Psoas muscle (tissue), 8 donors: ENCODE data around the gene GTF2H4. TPM values are rescaled to one million over a fixed set of nuclear protein-coding genes. Genes with fewer than 3 reads are reported as not detected.

Source experiments
- ATAC-seq, 4 donors: fragments of 200-7000 bp; cut with Tn5 transposase; one replicate each; pipeline ENCODE4 v1.9.1; 2020; ENCODE audit warnings: moderate library complexity in 3 of 4, mild to moderate bottlenecking in 2 of 4
- DNase-seq, 2 donors: peaks; one replicate each; pipeline ENCODE4 v3.0.0-alpha.2; 2020
- H3K27ac ChIP-seq: fragments of 200-600 bp; one replicate; pipeline ENCODE4 v1.8.0; 2022
- H3K27me3 ChIP-seq, 3 donors: fragments of 200-600 bp in 1 of 3; one replicate each; pipeline versions ENCODE4 v1.6.1 to v1.8.0; 2013 to 2022; ENCODE audit warnings: low read length in 2 of 3, mild to moderate bottlenecking in 2 of 3, moderate library complexity in 1 of 3; ENCODE audit not compliant: insufficient read depth in 3 of 3
- H3K36me3 ChIP-seq, 2 donors: fragments of 200-600 bp in 1 of 2; one replicate each; pipeline versions ENCODE4 v1.6.1 to v1.8.0; 2013 to 2022; ENCODE audit warnings: low read depth in 1 of 2, mild to moderate bottlenecking in 1 of 2, moderate library complexity in 1 of 2; ENCODE audit not compliant: insufficient read depth in 1 of 2
- H3K4me1 ChIP-seq: fragments of 200-600 bp; one replicate; pipeline ENCODE4 v1.8.0; 2022
- H3K4me3 ChIP-seq: fragments of 200-600 bp; one replicate; pipeline ENCODE4 v1.8.0; 2022; ENCODE audit warnings: mild to moderate bottlenecking
- H3K9me3 ChIP-seq: fragments of 200-600 bp; one replicate; pipeline ENCODE4 v1.8.0; 2022
- CTCF ChIP-seq: fragments of 200-600 bp; IDR thresholded peaks from one replicate; pipeline ENCODE4 v1.8.0; 2022; ENCODE audit warnings: antibody characterized with exemption
- WGBS, 3 donors: extraction: QIAGEN DNeasy Blood & Tissue Kit; methylation state at CpG; one replicate each; pipeline versions ENCODE4 v1.1.6 to v1.1.7; 2013; 5-methylcytosine and 5-hydroxymethylcytosine counted together
- intact Hi-C, 2 donors: fragments of 100-400 bp; cut with DNase I; formaldehyde crosslinking; loops; one replicate each; pipeline versions ENCODE4 v1.11.0 to v1.14.2; 2022
- polyA plus RNA-seq, 3 donors: library from polyadenylated mRNA; stranded (reverse); fragments of 200-250 nt; gene quantifications; one replicate each; pipeline ENCODE4 v1.2.3, GENCODE V29; 2013
- total RNA-seq, 4 donors: library from RNA; stranded (reverse); fragmentation: NEBNext Ultra II Directional in 2 of 4; extraction: Animal tissue kit (Norgen Biotek cat#: 25700) in 2 of 4; gene quantifications; one replicate each; pipeline versions ENCODE4 v1.2.1 to v1.2.4, GENCODE V29; 2021 to 2023
- donor health status: healthy with polysubstance abuse.
- donor health status: DM: no; HTN: no; CAD: no; lungs with moderate emphysema.
- donor health status: Bipolar disorder and iron deficiency.
- donor health status: healthy.
- donor health status: DM: yes; HTN: yes; CAD: no.
- donor health status: DM: no; HTN: no; CAD: no.
- donor health status: DM: no; HTN: no; CAD: no.
- donor health status: DM: yes; HTN: yes; CAD: no.

The GTF2H4 gene
- total and polyA plus RNA-seq, 7 donors: 13.3 to 30.8 (median 18.9) TPM

- intact Hi-C loops: loop anchor here in 1 of 2 donors (5.0 kb wide), 1 partner anchor 203 kb away; no protein-coding TSS in a partner anchor
- no peak overlapping the region for H3K4me3 ChIP-seq
- 72 to 75% (median 74%) methylated on average over 14 to 16 of the region's 16 CpGs for WGBS, 3 donors
Observed at GRCh38 chr6:30880698-30881252, 27.2 kb upstream of the GTF2H4 start.

GRCh38 chr6:30881392-30882203 lies 26.4 kb upstream of the GTF2H4 start:
- WGBS, 3 donors: 72 to 75% (median 72%) methylated on average over 14 of the region's 14 CpGs
- no peak overlapping the region for H3K4me3 ChIP-seq
- H3K27me3 ChIP-seq: no peaks in the 10 kb centered on the region
- H3K36me3 ChIP-seq: no peaks in the 10 kb centered on the region
- H3K27ac ChIP-seq: peak overlapping the region; percentile 33
- no peak for TF ChIP-seq CTCF
- DNase-seq (no peak), ATAC-seq (no peak)
- no peaks in the 10 kb centered on the region for H3K9me3 ChIP-seq
- peaks cover 43% of the 10 kb centered on the region for H3K4me1 ChIP-seq
- intact Hi-C loops: loop anchor here in 1 of 2 donors (5.0 kb wide), 1 partner anchor 204 kb away; no protein-coding TSS in a partner anchor

More at GRCh38 chr6:30880698-30881252, 27.2 kb upstream of the GTF2H4 start:
- no peak for TF ChIP-seq CTCF
- no peaks in the 10 kb centered on the region for H3K27me3 ChIP-seq
- peaks cover 45% of the 10 kb centered on the region for H3K4me1 ChIP-seq
- ATAC-seq (no peak), DNase-seq (no peak)
- H3K27ac ChIP-seq: peak overlapping the region; percentile 33
- no peaks in the 10 kb centered on the region for H3K9me3 ChIP-seq
- H3K36me3 ChIP-seq: no peaks in the 10 kb centered on the region

DNA sequence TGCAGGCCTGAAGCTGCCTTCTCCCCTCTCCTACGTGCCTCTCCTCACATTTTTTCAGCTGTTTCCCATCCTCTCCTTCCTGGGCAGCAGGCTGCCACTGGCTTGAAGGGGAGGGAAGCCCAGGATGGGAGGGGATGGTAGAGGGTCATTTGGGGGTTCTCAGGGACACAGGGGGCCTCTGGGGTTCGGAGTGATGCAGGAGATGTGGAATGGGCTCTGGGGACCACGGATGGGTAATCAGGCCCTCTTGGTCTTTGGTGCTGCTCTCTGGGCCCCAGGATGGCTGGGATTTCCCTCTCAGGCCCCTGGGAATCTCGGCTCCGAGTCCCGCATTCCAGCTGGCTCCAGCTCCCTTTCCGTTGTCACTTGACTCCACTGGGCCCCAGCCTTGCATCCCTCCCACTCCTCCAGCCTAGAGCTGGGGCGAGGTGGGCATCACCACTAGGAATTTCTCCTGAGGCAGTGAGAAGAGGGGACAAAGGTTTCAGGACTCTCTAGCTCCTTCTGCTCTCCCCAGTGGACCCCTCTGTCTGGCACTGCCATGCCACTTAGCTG lies 25.7 kb upstream of the GTF2H4 start:
- peak overlapping the region; percentile 78 for H3K4me3 ChIP-seq
- no peak for TF ChIP-seq CTCF
- H3K9me3 ChIP-seq: no peaks in the 10 kb centered on the region
- intact Hi-C loops: loop anchor here in 1 of 2 donors (5.0 kb wide), 1 partner anchor 205 kb away; no protein-coding TSS in a partner anchor
- peaks cover 44% of the 10 kb centered on the region for H3K4me1 ChIP-seq
- no peaks in the 10 kb centered on the region for H3K36me3 ChIP-seq
- no peaks in the 10 kb centered on the region for H3K27me3 ChIP-seq
- 23 to 37% (median 27%) methylated on average over 8 of the region's 8 CpGs for WGBS, 3 donors
- ATAC-seq (no peak), DNase-seq (no peak)
- H3K27ac ChIP-seq: peak overlapping the region; percentile 93

- H3K36me3 ChIP-seq: peaks cover 0 to 4% of the 10 kb centered on the region in 2 donors
- intact Hi-C loops: loop anchor here in 1 of 2 donors (5.0 kb wide), 1 partner anchor 206 kb away; no protein-coding TSS in a partner anchor
- no peaks in the 10 kb centered on the region for H3K27me3 ChIP-seq
- ATAC-seq (peak in 2 of 4 donors; percentile 13 to 31), DNase-seq (no peak)
- TF ChIP-seq CTCF: no peak
- WGBS, 3 donors: 38 to 57% (median 44%) methylated on average over 15 of the region's 15 CpGs
- no peaks in the 10 kb centered on the region for H3K9me3 ChIP-seq
- peak overlapping the region; percentile 93 for H3K27ac ChIP-seq
- peaks cover 43% of the 10 kb centered on the region for H3K4me1 ChIP-seq
- peak overlapping the region; percentile 78 for H3K4me3 ChIP-seq
Observed at GRCh38 chr6:30882759-30883684, 25.0 kb upstream of the GTF2H4 start.
